Stomach (tissue), 9 donors: ENCODE measurements around the gene TUBA1B. TPM values are rescaled to one million over a fixed set of nuclear protein-coding genes. Genes with fewer than 3 reads are reported as not detected.
"Not testable (repeated sequence)": the region's sequence is repeated elsewhere in the genome, so short reads cannot be mapped to it uniquely, and the experiment has no call there.

ENCODE experiments used
- DNase-seq, 2 donors: peaks; one replicate each; pipeline versions ENCODE4 v3.0.0 to v3.0.0-alpha.2; 2013 to 2019
- H3K27ac ChIP-seq, 5 donors: fragments of 200-600 bp in 4 of 5; sonication (generic) in 4 of 5; one replicate each; pipeline ENCODE4 v1.5.1; 2013 to 2019; ENCODE audit warnings: mild to moderate bottlenecking in 1 of 5, moderate library complexity in 1 of 5
- H3K27me3 ChIP-seq, 3 donors: fragments of 200-600 bp; sonication (generic); one replicate each; pipeline ENCODE4 v1.5.1; 2017 to 2019; ENCODE audit warnings: mixed run types in 1 of 3
- H3K36me3 ChIP-seq, 4 donors: fragments of 200-600 bp; sonication (generic); 1 replicate in 3 of 4; 2 replicates in 1 of 4; pipeline ENCODE4 v1.5.1; 2016 to 2019
- H3K4me1 ChIP-seq, 4 donors: fragments of 200-600 bp; sonication (generic); one replicate each; pipeline ENCODE4 v1.5.1; 2016 to 2019
- H3K4me3 ChIP-seq, 4 donors: fragments of 200-600 bp; sonication (generic) in 3 of 4; one replicate each; pipeline ENCODE4 v1.5.1; 2016 to 2019; ENCODE audit warnings: mild to moderate bottlenecking in 1 of 4
- H3K9me3 ChIP-seq, 4 donors: fragments of 200-600 bp; sonication (generic); one replicate each; pipeline ENCODE4 v1.5.1; 2016 to 2019
- CTCF ChIP-seq, 7 experiments: fragments of 450-650 bp in 4 of 7; fragments of 200-600 bp in 3 of 7; sonication (generic) in 3 of 7; IDR thresholded peaks; one replicate each; pipeline ENCODE4 v1.5.1; 2016 to 2019; ENCODE audit warnings: antibody characterized with exemption in 7 of 7, control low read depth in 2 of 7, mild to moderate bottlenecking in 1 of 7
- EP300 ChIP-seq: sonication (generic); formaldehyde crosslinking; IDR thresholded peaks from one replicate; pipeline ENCODE4 v1.6.1; 2017; ENCODE audit warnings: antibody characterized with exemption
- POLR2A ChIP-seq, 4 donors: fragments of 450-650 bp; IDR thresholded peaks; one replicate each; pipeline ENCODE4 v1.6.1; 2016; ENCODE audit warnings: antibody characterized with exemption in 4 of 4, control low read depth in 2 of 4, mild to moderate bottlenecking in 1 of 4, moderate library complexity in 1 of 4
- POLR2AphosphoS5 ChIP-seq, 3 donors: sonication (generic); formaldehyde crosslinking; IDR thresholded peaks; one replicate each; pipeline ENCODE4 v1.6.1; 2016; ENCODE audit warnings: antibody characterized with exemption in 3 of 3
- WGBS, 5 donors: extraction: QIAGEN DNeasy Blood & Tissue Kit in 3 of 5; methylation state at CpG; one replicate each; pipeline versions ENCODE4 v1.1.5 to v1.1.7; 2013 to 2018; 5-methylcytosine and 5-hydroxymethylcytosine counted together
- intact Hi-C: fragments of 100-400 bp; cut with DNase I; formaldehyde crosslinking; loops from one replicate; pipeline ENCODE4 v1.15.1; 2023; ENCODE audit warnings: low total_unique reads
- polyA plus RNA-seq, 3 donors: library from polyadenylated mRNA; stranded (reverse); fragments of 200-250 nt; gene quantifications; one replicate each; pipeline ENCODE4 v1.2.3, GENCODE V29; 2013
- total RNA-seq, 5 donors: library from RNA; depleted of rRNA; stranded (reverse); fragments of >200 nt; gene quantifications; one replicate each; pipeline versions ENCODE4 v1.1.0 to v1.2.3, GENCODE V29; 2014 to 2016
- donor health status: healthy with polysubstance abuse.
- donor health status: Bipolar disorder and iron deficiency.
- donor health status: healthy.

Gene TUBA1B
- total and polyA plus RNA-seq, 8 donors, result 205 to 710 (median 390) TPM

GRCh38 chr12:49137476-49137875 lies 6.3 kb upstream of the TUBA1B start:
- 93 to 100% (median 97%) methylated on average over 1 of the region's 1 CpG for WGBS, 5 donors
- intact Hi-C loops, result no loop called here

GRCh38 chr12:49136997-49137396 lies 5.8 kb upstream of the TUBA1B start:
- DNase-seq, intact Hi-C loops: not testable (repeated sequence)

More at GRCh38 chr12:49137476-49137875, 6.3 kb upstream of the TUBA1B start:
- Histone ChIP-seq H3K9me3 (no peaks in the 10 kb centered on the region), H3K36me3 (no peaks in the 10 kb centered on the region), H3K27me3 (no peaks in the 10 kb centered on the region), H3K27ac (no peak overlapping the region), H3K4me3 (no peak overlapping the region), H3K4me1 (peaks cover 0 to 15% (median 10%) of the 10 kb centered on the region in 4 donors)
- TF ChIP-seq EP300 (no peak), CTCF (IDR thresholded peaks at IDR 0.05) (no peak), POLR2AphosphoS5 (IDR thresholded peaks at IDR 0.05) (no peak), POLR2A (IDR thresholded peaks at IDR 0.05) (no peak)
- DNase-seq, result no peak

GRCh38 chr12:49133590-49133989 lies 2.4 kb upstream of the TUBA1B start:
- 82 to 90% (median 85%) methylated on average over 10 of the region's 10 CpGs for WGBS, 5 donors
- DNase-seq, result no peak
- H3K4me1 ChIP-seq, result peaks cover 16 to 41% (median 38%) of the 10 kb centered on the region in 4 donors
- H3K27ac ChIP-seq, result peak overlapping the region in 1 of 5 donors; percentile 98
- no peak overlapping the region for H3K4me3 ChIP-seq
- no peaks in the 10 kb centered on the region for H3K9me3 ChIP-seq
- TF ChIP-seq CTCF (IDR thresholded peaks at IDR 0.05), result no peak
- no peak for TF ChIP-seq EP300
- TF ChIP-seq POLR2AphosphoS5 (IDR thresholded peaks at IDR 0.05), result no peak
- TF ChIP-seq POLR2A (IDR thresholded peaks at IDR 0.05), result no peak
- peaks cover 8 to 13% (median 12%) of the 10 kb centered on the region in 4 donors for H3K36me3 ChIP-seq
- intact Hi-C loops, result no loop called here
- H3K27me3 ChIP-seq, result no peaks in the 10 kb centered on the region

More at GRCh38 chr12:49136997-49137396, 5.8 kb upstream of the TUBA1B start:
- H3K27ac ChIP-seq, H3K4me3 ChIP-seq, H3K27me3 ChIP-seq, H3K9me3 ChIP-seq, H3K36me3 ChIP-seq: not testable (repeated sequence)
- WGBS, 5 donors, result 76 to 88% (median 82%) methylated on average over 3 of the region's 3 CpGs
- peaks cover 4 to 20% (median 14%) of the 10 kb centered on the region in 4 donors for H3K4me1 ChIP-seq

GRCh38 chr12:49133014-49133413 lies 1.8 kb upstream of the TUBA1B start:
- no peaks in the 10 kb centered on the region for H3K9me3 ChIP-seq
- no peaks in the 10 kb centered on the region for H3K27me3 ChIP-seq
- intact Hi-C loops, result no loop called here
- H3K36me3 ChIP-seq, result peaks cover 9 to 18% (median 15%) of the 10 kb centered on the region in 4 donors
- H3K4me1 ChIP-seq, result peaks cover 16 to 41% (median 38%) of the 10 kb centered on the region in 4 donors
- H3K27ac ChIP-seq, result peak overlapping the region in 3 of 5 donors; percentile 37 to 99 (median 98)
- WGBS, 5 donors, result 20 to 45% (median 34%) methylated on average over 5 of the region's 5 CpGs
- TF ChIP-seq POLR2A (IDR thresholded peaks at IDR 0.05) (no peak), EP300 (no peak), POLR2AphosphoS5 (IDR thresholded peaks at IDR 0.05) (no peak), CTCF (IDR thresholded peaks at IDR 0.05) (no peak)
- H3K4me3 ChIP-seq, result peak overlapping the region in 1 of 4 donors; percentile 71
- peak in 1 of 2 donors; percentile 23 for DNase-seq

GRCh38 chr12:49131894-49132461 lies 783 bp upstream of the TUBA1B start:
- peaks cover 16 to 28% (median 26%) of the 10 kb centered on the region in 4 donors for H3K36me3 ChIP-seq
- 19 to 23% (median 20%) methylated on average over 9 of the region's 9 CpGs for WGBS, 5 donors
- H3K4me3 ChIP-seq, result peak overlapping the region; percentile 68 to 88 (median 75)
- peaks cover 16 to 41% (median 38%) of the 10 kb centered on the region in 4 donors for H3K4me1 ChIP-seq
- TF ChIP-seq EP300 (no peak), POLR2AphosphoS5 (IDR thresholded peaks at IDR 0.05) (no peak), CTCF (IDR thresholded peaks at IDR 0.05) (no peak)
- peak overlapping the region in 4 of 5 donors; percentile 98 to 99 (median 98) for H3K27ac ChIP-seq
- no peaks in the 10 kb centered on the region for H3K9me3 ChIP-seq
- intact Hi-C loops, result no loop called here
- peak in 1 of 2 donors; percentile 65 for DNase-seq
- no peaks in the 10 kb centered on the region for H3K27me3 ChIP-seq
